Activated effector memory CD4-positive, alpha-beta T cell treated with anti-CD3 and anti-CD28 coated beads, Interleukin-2, amount 50 U/mL, for 16 hours (primary cell): ENCODE results near the gene ARAP1.

Experiments used
- DNase-seq: peaks from one replicate; pipeline ENCODE4 v3.0.0-alpha.2; 2020

ARAP1 gene

GRCh38 chr11:72779495-72780128, 27.4 kb upstream of the ARAP1 start:
- no peak for DNase-seq

- no peak for DNase-seq
Observed at GRCh38 chr11:72778535-72779494, 26.6 kb upstream of the ARAP1 start.

- no peak for DNase-seq
Observed at GRCh38 chr11:72777755-72778278, 25.6 kb upstream of the ARAP1 start.

GRCh38 chr11:72776844-72777754, 24.9 kb upstream of the ARAP1 start:
- no peak for DNase-seq

- no peak for DNase-seq
Observed at GRCh38 chr11:72776117-72776843, 24.1 kb upstream of the ARAP1 start.

- DNase-seq, result no peak
Observed at GRCh38 chr11:72775288-72776110, 23.3 kb upstream of the ARAP1 start.

GRCh38 chr11:72774499-72774898, 22.3 kb upstream of the ARAP1 start:
- DNase-seq, result no peak

GRCh38 chr11:72773696-72774095, 21.5 kb upstream of the ARAP1 start:
- no peak for DNase-seq

GRCh38 chr11:72773291-72773690, 21.1 kb upstream of the ARAP1 start:
- DNase-seq, result no peak

- no peak for DNase-seq
Observed at GRCh38 chr11:72772059-72772458, 19.9 kb upstream of the ARAP1 start.

GRCh38 chr11:72771507-72771906, 19.3 kb upstream of the ARAP1 start:
- no peak for DNase-seq

GRCh38 chr11:72770799-72771198, 18.6 kb upstream of the ARAP1 start:
- DNase-seq, result no peak

- DNase-seq, result no peak
Observed at GRCh38 chr11:72769680-72770079, 17.5 kb upstream of the ARAP1 start.

- DNase-seq, result no peak
Observed at GRCh38 chr11:72768581-72768980, 16.4 kb upstream of the ARAP1 start.

GRCh38 chr11:72767203-72768062, 15.2 kb upstream of the ARAP1 start:
- DNase-seq, result no peak

GRCh38 chr11:72766152-72766902, 14.1 kb upstream of the ARAP1 start:
- DNase-seq, result no peak

- DNase-seq, result no peak
Observed at GRCh38 chr11:72764503-72764902, 12.3 kb upstream of the ARAP1 start.

- no peak for DNase-seq
Observed at GRCh38 chr11:72763823-72764222, 11.6 kb upstream of the ARAP1 start.

GRCh38 chr11:72762641-72763304, 10.6 kb upstream of the ARAP1 start:
- no peak for DNase-seq
